Stimulated activated memory B cell treated with anti-CD40 and anti-IgM and Interleukin-4, amounts not matched to agents 10 μg/mL and 1 μg/mL and 100 μg/mL, for 72 hours (primary cell): ENCODE measurements around the gene OPCML.

ENCODE experiments used
- ATAC-seq: fragments of 150-1000 bp; cut with Tn5 transposase; 2 replicates; pipeline ENCODE4 v1.10.0; 2021
- H3K27ac Mint-ChIP-seq: one replicate; pipeline ENCODE4 v1.8.0; 2022; ENCODE audit warnings: mild to moderate bottlenecking, mixed read lengths
- H3K27me3 Mint-ChIP-seq: one replicate; pipeline ENCODE4 v1.8.0; 2022; ENCODE audit warnings: mixed read lengths
- H3K36me3 Mint-ChIP-seq: one replicate; pipeline ENCODE4 v1.8.0; 2022; ENCODE audit warnings: mixed read lengths
- H3K4me1 Mint-ChIP-seq: one replicate; pipeline ENCODE4 v1.8.0; 2022; ENCODE audit warnings: mixed read lengths
- H3K4me3 Mint-ChIP-seq: one replicate; pipeline ENCODE4 v1.8.0; 2022; ENCODE audit warnings: mild to moderate bottlenecking, moderate library complexity, mixed read lengths
- H3K9me3 Mint-ChIP-seq: one replicate; pipeline ENCODE4 v1.8.0; 2022; ENCODE audit warnings: mixed read lengths

Gene OPCML

GRCh38 chr11:132639403-132639802, 892.9 kb downstream of the OPCML start:
- Mint-ChIP-seq H3K4me1 (no peaks in the 10 kb centered on the region), H3K27ac (no peak overlapping the region), H3K9me3 (peaks cover 6% of the 10 kb centered on the region), H3K27me3 (no peaks in the 10 kb centered on the region), H3K4me3 (no peak overlapping the region), H3K36me3 (no peaks in the 10 kb centered on the region)
- ATAC-seq, result no peak

- H3K36me3 Mint-ChIP-seq, result no peaks in the 10 kb centered on the region
- peaks cover 5% of the 10 kb centered on the region for H3K9me3 Mint-ChIP-seq
- H3K27ac Mint-ChIP-seq, result no peak overlapping the region
- H3K4me3 Mint-ChIP-seq, result no peak overlapping the region
- H3K4me1 Mint-ChIP-seq, result no peaks in the 10 kb centered on the region
- no peaks in the 10 kb centered on the region for H3K27me3 Mint-ChIP-seq
- no peak for ATAC-seq
Measured at GRCh38 chr11:132638423-132638822, 893.9 kb downstream of the OPCML start.

GRCh38 chr11:132636523-132636922, 895.8 kb downstream of the OPCML start:
- Mint-ChIP-seq H3K4me1 (no peaks in the 10 kb centered on the region), H3K36me3 (no peaks in the 10 kb centered on the region), H3K4me3 (no peak overlapping the region), H3K27me3 (no peaks in the 10 kb centered on the region), H3K27ac (no peak overlapping the region), H3K9me3 (peaks cover 3% of the 10 kb centered on the region)
- ATAC-seq, result no peak

- Mint-ChIP-seq H3K27ac (no peak overlapping the region), H3K27me3 (no peaks in the 10 kb centered on the region), H3K4me3 (no peak overlapping the region), H3K36me3 (no peaks in the 10 kb centered on the region), H3K4me1 (no peaks in the 10 kb centered on the region), H3K9me3 (peaks cover 4% of the 10 kb centered on the region)
- no peak for ATAC-seq
Measured at GRCh38 chr11:132632641-132633124, 899.6 kb downstream of the OPCML start.

- Mint-ChIP-seq H3K27ac (no peak overlapping the region), H3K4me3 (no peak overlapping the region), H3K27me3 (no peaks in the 10 kb centered on the region), H3K4me1 (no peaks in the 10 kb centered on the region), H3K9me3 (peaks cover 5% of the 10 kb centered on the region), H3K36me3 (no peaks in the 10 kb centered on the region)
- no peak for ATAC-seq
Measured at GRCh38 chr11:132631989-132632388, 900.3 kb downstream of the OPCML start.

GRCh38 chr11:132627981-132628380, 904.3 kb downstream of the OPCML start:
- Mint-ChIP-seq H3K27me3 (no peaks in the 10 kb centered on the region), H3K27ac (no peak overlapping the region), H3K36me3 (no peaks in the 10 kb centered on the region), H3K4me3 (no peak overlapping the region), H3K4me1 (no peaks in the 10 kb centered on the region), H3K9me3 (peaks cover 9% of the 10 kb centered on the region)
- no peak for ATAC-seq

GRCh38 chr11:132626446-132626845, 905.9 kb downstream of the OPCML start:
- no peak overlapping the region for H3K27ac Mint-ChIP-seq
- H3K27me3 Mint-ChIP-seq, result no peaks in the 10 kb centered on the region
- no peaks in the 10 kb centered on the region for H3K4me1 Mint-ChIP-seq
- H3K9me3 Mint-ChIP-seq, result peaks cover 14% of the 10 kb centered on the region
- ATAC-seq, result no peak
- H3K4me3 Mint-ChIP-seq, result no peak overlapping the region
- no peaks in the 10 kb centered on the region for H3K36me3 Mint-ChIP-seq

GRCh38 chr11:132623511-132623910, 908.8 kb downstream of the OPCML start:
- Mint-ChIP-seq H3K4me3 (no peak overlapping the region), H3K27ac (no peak overlapping the region), H3K4me1 (no peaks in the 10 kb centered on the region), H3K27me3 (no peaks in the 10 kb centered on the region), H3K9me3 (peaks cover 14% of the 10 kb centered on the region), H3K36me3 (no peaks in the 10 kb centered on the region)
- no peak for ATAC-seq

- Mint-ChIP-seq H3K27me3 (no peaks in the 10 kb centered on the region), H3K36me3 (no peaks in the 10 kb centered on the region), H3K4me1 (no peaks in the 10 kb centered on the region), H3K27ac (no peak overlapping the region), H3K9me3 (peaks cover 8% of the 10 kb centered on the region), H3K4me3 (no peak overlapping the region)
- no peak for ATAC-seq
Measured at GRCh38 chr11:132621976-132622580, 910.2 kb downstream of the OPCML start.

GRCh38 chr11:132620423-132620822, 911.9 kb downstream of the OPCML start:
- Mint-ChIP-seq H3K4me3 (no peak overlapping the region), H3K27me3 (no peaks in the 10 kb centered on the region), H3K27ac (no peak overlapping the region), H3K36me3 (no peaks in the 10 kb centered on the region), H3K9me3 (peaks cover 8% of the 10 kb centered on the region), H3K4me1 (no peaks in the 10 kb centered on the region)
- ATAC-seq, result no peak

GRCh38 chr11:132610791-132611190, 921.5 kb downstream of the OPCML start:
- Mint-ChIP-seq H3K4me1 (no peaks in the 10 kb centered on the region), H3K36me3 (no peaks in the 10 kb centered on the region)

GRCh38 chr11:132610216-132610615, 922.1 kb downstream of the OPCML start:
- Mint-ChIP-seq H3K27me3 (no peaks in the 10 kb centered on the region), H3K4me1 (no peaks in the 10 kb centered on the region), H3K4me3 (no peak overlapping the region), H3K27ac (no peak overlapping the region), H3K9me3 (peaks cover 2% of the 10 kb centered on the region), H3K36me3 (no peaks in the 10 kb centered on the region)
- ATAC-seq, result no peak

More at GRCh38 chr11:132610791-132611190, 921.5 kb downstream of the OPCML start:
- no peak overlapping the region for H3K27ac Mint-ChIP-seq
- no peaks in the 10 kb centered on the region for H3K27me3 Mint-ChIP-seq
- peaks cover 2% of the 10 kb centered on the region for H3K9me3 Mint-ChIP-seq
- no peak overlapping the region for H3K4me3 Mint-ChIP-seq
- ATAC-seq, result no peak

- no peak for ATAC-seq
- Mint-ChIP-seq H3K27ac (no peak overlapping the region), H3K4me3 (no peak overlapping the region), H3K4me1 (no peaks in the 10 kb centered on the region), H3K27me3 (no peaks in the 10 kb centered on the region), H3K36me3 (no peaks in the 10 kb centered on the region), H3K9me3 (peaks cover 7% of the 10 kb centered on the region)
Measured at GRCh38 chr11:132607575-132607974, 924.7 kb downstream of the OPCML start.

- no peak for ATAC-seq
- no peaks in the 10 kb centered on the region for H3K27me3 Mint-ChIP-seq
- H3K27ac Mint-ChIP-seq, result no peak overlapping the region
- peaks cover 7% of the 10 kb centered on the region for H3K9me3 Mint-ChIP-seq
- no peaks in the 10 kb centered on the region for H3K4me1 Mint-ChIP-seq
- no peak overlapping the region for H3K4me3 Mint-ChIP-seq
- no peaks in the 10 kb centered on the region for H3K36me3 Mint-ChIP-seq
Measured at GRCh38 chr11:132605825-132606570, 926.3 kb downstream of the OPCML start.

GRCh38 chr11:132604431-132604830, 927.9 kb downstream of the OPCML start:
- H3K4me3 Mint-ChIP-seq, result no peak overlapping the region
- no peaks in the 10 kb centered on the region for H3K4me1 Mint-ChIP-seq
- no peak for ATAC-seq
- no peak overlapping the region for H3K27ac Mint-ChIP-seq
- no peaks in the 10 kb centered on the region for H3K27me3 Mint-ChIP-seq
- peaks cover 7% of the 10 kb centered on the region for H3K9me3 Mint-ChIP-seq
- no peaks in the 10 kb centered on the region for H3K36me3 Mint-ChIP-seq

GRCh38 chr11:132601875-132602274, 930.4 kb downstream of the OPCML start:
- no peak overlapping the region for H3K4me3 Mint-ChIP-seq
- no peak for ATAC-seq
- H3K4me1 Mint-ChIP-seq, result no peaks in the 10 kb centered on the region
- no peaks in the 10 kb centered on the region for H3K27me3 Mint-ChIP-seq
- peaks cover 14% of the 10 kb centered on the region for H3K9me3 Mint-ChIP-seq
- H3K27ac Mint-ChIP-seq, result no peak overlapping the region
- H3K36me3 Mint-ChIP-seq, result no peaks in the 10 kb centered on the region
